Fibroblast of lung (primary cell): ENCODE data around the gene DCAF16. TPM values are rescaled to one million over a fixed set of nuclear protein-coding genes. Genes with fewer than 3 reads are reported as not detected.

Source experiments
- DNase-seq, 2 donors: peaks; one replicate each; pipeline versions ENCODE4 v3.0.0 to v3.0.0-alpha.2; 2010; ENCODE audit warnings: low read depth in 2 of 2
- H2AFZ ChIP-seq: 2 replicates; pipeline ENCODE4 v1.5.1; 2012; ENCODE audit warnings: low read length, control low read depth, inconsistent platforms
- H3K27ac ChIP-seq: 2 replicates; pipeline ENCODE4 v1.5.1; 2011; ENCODE audit warnings: low read length, control low read depth; ENCODE audit not compliant: insufficient read depth
- H3K27me3 ChIP-seq: 2 replicates; pipeline ENCODE4 v1.5.1; 2011; ENCODE audit warnings: mild to moderate bottlenecking, low read length; ENCODE audit not compliant: control insufficient read depth, insufficient read depth
- H3K36me3 ChIP-seq: 2 replicates; pipeline ENCODE4 v1.5.1; 2011; ENCODE audit warnings: low read length; ENCODE audit not compliant: control insufficient read depth, insufficient read depth
- H3K4me1 ChIP-seq: 2 replicates; pipeline ENCODE4 v1.5.1; 2011; ENCODE audit warnings: low read length; ENCODE audit not compliant: control insufficient read depth, insufficient read depth; ENCODE audit errors: extremely low read depth
- H3K4me2 ChIP-seq: 2 replicates; pipeline ENCODE4 v1.5.1; 2011; ENCODE audit warnings: low read length, control low read depth; ENCODE audit not compliant: insufficient read depth; ENCODE audit errors: extremely low read depth
- H3K4me3 ChIP-seq, 4 experiments: fragments of 200-600 bp in 1 of 4; sonication (generic) in 1 of 4; replicated peaks in 1 of 4; 2 replicates each; pipeline ENCODE4 v1.5.1; 2011 to 2016; ENCODE audit warnings: low read length in 4 of 4, low read depth in 3 of 4, mild to moderate bottlenecking in 3 of 4, control low read depth in 2 of 4, inconsistent platforms in 1 of 4, mixed read lengths in 1 of 4; ENCODE audit not compliant: insufficient read depth in 1 of 4; ENCODE audit errors: control extremely low read depth in 1 of 4
- H3K79me2 ChIP-seq: 2 replicates; pipeline ENCODE4 v1.5.1; 2012; ENCODE audit warnings: mild to moderate bottlenecking, low read length, inconsistent platforms; ENCODE audit not compliant: control insufficient read depth, insufficient read depth
- H3K9ac ChIP-seq: 2 replicates; pipeline ENCODE4 v1.5.1; 2011; ENCODE audit warnings: mild to moderate bottlenecking, low read length, control low read depth; ENCODE audit not compliant: insufficient read depth
- H3K9me3 ChIP-seq: 2 replicates; pipeline ENCODE4 v1.5.1; 2012; ENCODE audit warnings: low read depth, low read length; ENCODE audit not compliant: control insufficient read depth, insufficient read depth
- H4K20me1 ChIP-seq: 2 replicates; pipeline ENCODE4 v1.5.1; 2011; ENCODE audit warnings: low read length; ENCODE audit not compliant: control insufficient read depth, insufficient read depth; ENCODE audit errors: extremely low read depth
- EZH2 ChIP-seq: IDR thresholded peaks from 2 replicates; pipeline ENCODE4 v1.5.1; 2012; ENCODE audit warnings: low read length, control low read depth, mild to moderate bottlenecking; ENCODE audit errors: missing control alignments
- polyA plus RNA-seq, 2 donors: library from polyadenylated mRNA; depleted of rRNA in 1 of 2; stranded (reverse) in 1 of 2; unstranded in 1 of 2; fragments of >200 nt; gene quantifications; 2 replicates each; pipeline ENCODE4 v1.2.1, GENCODE V29; 2011 to 2012; ENCODE audit warnings: missing spikeins in 1 of 2
- total RNA-seq: library from RNA; depleted of rRNA; stranded (reverse); fragments of >200 nt; gene quantifications from 2 replicates; pipeline ENCODE4 v1.2.1, GENCODE V29; 2014
- TF ChIP-seq, protein P1 (sequence below), 2 donors: IDR thresholded peaks in 1 of 2; conservative IDR thresholded peaks in 1 of 2; 1 replicate in 1 of 2; 2 replicates in 1 of 2; pipeline ENCODE4 v1.5.1; 2011 to 2012; ENCODE audit warnings: low read length in 2 of 2, control low read depth in 1 of 2, inconsistent platforms in 1 of 2, low read depth in 1 of 2, mild to moderate bottlenecking in 1 of 2

The DCAF16 gene
- total and polyA plus RNA-seq, 2 donors (not counting 1 experiment from before 2014, with no cell fraction given), result 20.0 to 25.4 TPM

DNA sequence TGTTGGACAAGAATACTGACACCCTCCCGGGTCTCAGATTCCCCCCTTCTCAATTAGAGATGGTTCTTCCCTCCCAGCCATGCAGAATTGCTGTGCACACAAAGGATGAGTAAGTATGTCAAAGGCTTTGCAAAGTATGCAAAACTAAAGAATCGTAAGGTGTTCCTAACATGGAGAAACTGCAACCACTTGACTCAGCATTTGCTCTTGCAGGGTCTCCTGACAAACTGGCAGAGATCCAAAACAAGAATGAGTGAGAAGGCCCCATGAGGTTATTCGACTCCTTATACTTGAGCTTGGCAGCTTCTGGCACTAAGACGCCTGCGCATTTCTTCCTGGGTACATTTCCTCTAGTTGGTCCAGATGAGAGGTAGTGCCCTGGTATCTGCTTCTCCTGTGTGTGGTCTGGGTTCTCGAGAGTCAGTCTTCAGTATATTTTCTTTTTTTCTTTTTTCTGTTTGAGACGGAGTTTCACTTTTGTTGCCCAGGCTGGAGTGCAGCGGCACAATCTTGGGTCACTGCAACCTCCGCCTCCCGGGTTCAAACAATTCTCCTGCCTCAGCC, 37.3 kb downstream of the DCAF16 start:
- Histone ChIP-seq H3K4me3 (no peak overlapping the region), H3K9ac (no peak overlapping the region), H2AFZ (no peak overlapping the region), H3K9me3 (no peaks in the 10 kb centered on the region), H3K4me1 (no peaks in the 10 kb centered on the region), H3K36me3 (no peaks in the 10 kb centered on the region), H4K20me1 (no peaks in the 10 kb centered on the region), H3K27ac (no peak overlapping the region), H3K4me2 (no peak overlapping the region), H3K27me3 (no peaks in the 10 kb centered on the region), H3K79me2 (no peaks in the 10 kb centered on the region)
- TF ChIP-seq EZH2, result no peak
- TF ChIP-seq, protein P1, sequence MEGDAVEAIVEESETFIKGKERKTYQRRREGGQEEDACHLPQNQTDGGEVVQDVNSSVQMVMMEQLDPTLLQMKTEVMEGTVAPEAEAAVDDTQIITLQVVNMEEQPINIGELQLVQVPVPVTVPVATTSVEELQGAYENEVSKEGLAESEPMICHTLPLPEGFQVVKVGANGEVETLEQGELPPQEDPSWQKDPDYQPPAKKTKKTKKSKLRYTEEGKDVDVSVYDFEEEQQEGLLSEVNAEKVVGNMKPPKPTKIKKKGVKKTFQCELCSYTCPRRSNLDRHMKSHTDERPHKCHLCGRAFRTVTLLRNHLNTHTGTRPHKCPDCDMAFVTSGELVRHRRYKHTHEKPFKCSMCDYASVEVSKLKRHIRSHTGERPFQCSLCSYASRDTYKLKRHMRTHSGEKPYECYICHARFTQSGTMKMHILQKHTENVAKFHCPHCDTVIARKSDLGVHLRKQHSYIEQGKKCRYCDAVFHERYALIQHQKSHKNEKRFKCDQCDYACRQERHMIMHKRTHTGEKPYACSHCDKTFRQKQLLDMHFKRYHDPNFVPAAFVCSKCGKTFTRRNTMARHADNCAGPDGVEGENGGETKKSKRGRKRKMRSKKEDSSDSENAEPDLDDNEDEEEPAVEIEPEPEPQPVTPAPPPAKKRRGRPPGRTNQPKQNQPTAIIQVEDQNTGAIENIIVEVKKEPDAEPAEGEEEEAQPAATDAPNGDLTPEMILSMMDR (conservative IDR thresholded peaks at IDR 0.05 in 1 of 2, IDR thresholded peaks at IDR 0.05 in 1 of 2; ENCODE audit: low read depth in 1 of 2, low read length in 2 of 2), result no peak
- no peak for DNase-seq

DNA sequence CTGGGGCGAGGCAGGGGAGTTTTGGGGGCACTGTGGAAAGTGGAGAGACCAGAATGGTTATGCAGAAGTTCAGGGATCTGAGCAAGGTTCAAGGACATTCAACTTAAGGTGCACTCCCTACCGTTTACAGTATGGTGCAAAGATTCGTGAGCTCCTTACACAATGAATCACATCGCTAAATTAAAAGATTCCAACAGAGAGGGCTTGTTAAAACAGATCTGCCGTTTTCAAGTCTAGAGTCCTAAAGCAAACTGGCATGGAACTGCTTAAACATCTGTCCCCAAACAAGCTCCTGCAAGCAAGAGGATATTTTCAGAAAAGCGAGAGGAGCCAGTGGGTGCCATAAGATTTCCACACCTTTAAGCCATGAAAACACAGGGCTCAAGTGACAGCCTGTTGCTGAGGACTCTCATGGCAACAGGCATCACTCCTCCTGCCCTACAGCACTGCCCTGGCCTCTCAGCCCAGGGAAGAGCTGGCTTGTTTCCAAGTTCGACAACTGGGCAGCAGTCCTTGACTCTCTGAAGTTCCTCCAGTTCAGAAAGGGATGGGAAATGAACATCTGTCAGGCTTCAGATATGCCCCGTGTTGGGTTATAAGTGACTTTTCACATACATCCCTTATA, 39.2 kb downstream of the DCAF16 start:
- H3K4me1 ChIP-seq, result no peaks in the 10 kb centered on the region
- H3K9ac ChIP-seq, result no peak overlapping the region
- no peak overlapping the region for H2AFZ ChIP-seq
- no peak overlapping the region for H3K4me2 ChIP-seq
- no peak overlapping the region for H3K4me3 ChIP-seq
- H3K27me3 ChIP-seq, result no peaks in the 10 kb centered on the region
- H3K79me2 ChIP-seq, result no peaks in the 10 kb centered on the region
- DNase-seq, result no peak
- H4K20me1 ChIP-seq, result no peaks in the 10 kb centered on the region
- no peak overlapping the region for H3K27ac ChIP-seq
- no peaks in the 10 kb centered on the region for H3K9me3 ChIP-seq
- H3K36me3 ChIP-seq, result no peaks in the 10 kb centered on the region
- TF ChIP-seq EZH2, result no peak

DNA sequence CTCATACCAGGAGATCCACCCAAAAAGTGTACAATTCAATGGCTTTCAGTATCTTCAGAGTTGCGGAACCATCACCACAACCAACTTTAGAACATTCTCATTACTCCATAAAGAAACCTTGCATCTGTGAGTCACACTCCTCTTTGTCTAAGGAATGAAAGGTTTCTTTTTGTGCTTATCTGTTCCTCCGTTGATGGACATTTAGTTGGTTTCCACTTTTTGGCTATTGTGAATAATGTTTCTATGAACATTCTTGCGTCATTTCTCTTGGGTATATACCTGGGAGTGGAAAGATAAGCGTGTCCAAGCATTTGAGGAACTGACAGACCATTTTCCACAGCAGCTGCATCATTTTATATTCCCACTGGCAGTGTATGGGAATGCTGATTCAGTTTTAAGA, 39.7 kb downstream of the DCAF16 start:
- Histone ChIP-seq H3K79me2 (no peaks in the 10 kb centered on the region), H3K4me2 (no peak overlapping the region)

More for the DNA sequence above, 39.7 kb downstream of the DCAF16 start:
- TF ChIP-seq, protein P1 (conservative IDR thresholded peaks at IDR 0.05 in 1 of 2, IDR thresholded peaks at IDR 0.05 in 1 of 2; ENCODE audit: low read depth in 1 of 2, low read length in 2 of 2), result no peak
- no peaks in the 10 kb centered on the region for H3K4me1 ChIP-seq
- no peaks in the 10 kb centered on the region for H3K27me3 ChIP-seq
- no peak overlapping the region for H3K9ac ChIP-seq
- H4K20me1 ChIP-seq, result no peaks in the 10 kb centered on the region
- peak in 1 of 2 donors; percentile 59 for DNase-seq
- H3K36me3 ChIP-seq, result no peaks in the 10 kb centered on the region
- no peaks in the 10 kb centered on the region for H3K9me3 ChIP-seq
- no peak overlapping the region for H2AFZ ChIP-seq
- H3K27ac ChIP-seq, result no peak overlapping the region
- H3K4me3 ChIP-seq, result no peak overlapping the region
